Mesothelial cell of epicardium (in vitro differentiated cells): ENCODE data around the gene RAB5IF. TPM values are rescaled to one million over a fixed set of nuclear protein-coding genes. Genes with fewer than 3 reads are reported as not detected.

Experiments
- DNase-seq, 2 experiments: peaks; one replicate each; pipeline ENCODE4 v3.0.0; 2021; ENCODE audit warnings: low spot score in 2 of 2; ENCODE audit not compliant: unreplicated experiment in 2 of 2
- H3K27ac Mint-ChIP-seq: 2 replicates; pipeline ENCODE4 v1.8.0; 2021; ENCODE audit warnings: mixed read lengths
- H3K27me3 Mint-ChIP-seq: 2 replicates; pipeline ENCODE4 v1.8.0; 2021; ENCODE audit warnings: low read depth, mixed read lengths
- H3K36me3 Mint-ChIP-seq: 2 replicates; pipeline ENCODE4 v1.8.0; 2021; ENCODE audit warnings: mixed read lengths
- H3K4me1 Mint-ChIP-seq: 2 replicates; pipeline ENCODE4 v1.8.0; 2021; ENCODE audit warnings: mixed read lengths
- H3K4me3 Mint-ChIP-seq: 2 replicates; pipeline ENCODE4 v1.8.0; 2021; ENCODE audit warnings: mild to moderate bottlenecking, moderate library complexity, mixed read lengths
- H3K9me3 Mint-ChIP-seq: 2 replicates; pipeline ENCODE4 v1.8.0; 2021; ENCODE audit warnings: mixed read lengths
- CTCF ChIP-seq: fragments of 200-600 bp; sonication (generic); IDR thresholded peaks from one replicate; pipeline ENCODE4 v1.5.0; 2021; ENCODE audit warnings: antibody characterized with exemption; ENCODE audit not compliant: unreplicated experiment
- total RNA-seq: library from RNA; stranded (reverse); gene quantifications from 3 replicates; pipeline ENCODE4 v1.2.1, GENCODE V29; 2021

Gene RAB5IF
- total RNA-seq, 1 donor from 2014 or later: 40.0 TPM

- Mint-ChIP-seq H3K4me3 (no peak overlapping the region), H3K4me1 (peaks cover 7% of the 10 kb centered on the region), H3K36me3 (peaks cover 29% of the 10 kb centered on the region), H3K27me3 (no peaks in the 10 kb centered on the region), H3K9me3 (no peaks in the 10 kb centered on the region), H3K27ac (peak overlapping the region; percentile 57)
- DNase-seq: no peak
- TF ChIP-seq CTCF: no peak
These were observed 13.5 kb upstream of the RAB5IF start for GRCh38 chr20:36591854-36592641.

DNA sequence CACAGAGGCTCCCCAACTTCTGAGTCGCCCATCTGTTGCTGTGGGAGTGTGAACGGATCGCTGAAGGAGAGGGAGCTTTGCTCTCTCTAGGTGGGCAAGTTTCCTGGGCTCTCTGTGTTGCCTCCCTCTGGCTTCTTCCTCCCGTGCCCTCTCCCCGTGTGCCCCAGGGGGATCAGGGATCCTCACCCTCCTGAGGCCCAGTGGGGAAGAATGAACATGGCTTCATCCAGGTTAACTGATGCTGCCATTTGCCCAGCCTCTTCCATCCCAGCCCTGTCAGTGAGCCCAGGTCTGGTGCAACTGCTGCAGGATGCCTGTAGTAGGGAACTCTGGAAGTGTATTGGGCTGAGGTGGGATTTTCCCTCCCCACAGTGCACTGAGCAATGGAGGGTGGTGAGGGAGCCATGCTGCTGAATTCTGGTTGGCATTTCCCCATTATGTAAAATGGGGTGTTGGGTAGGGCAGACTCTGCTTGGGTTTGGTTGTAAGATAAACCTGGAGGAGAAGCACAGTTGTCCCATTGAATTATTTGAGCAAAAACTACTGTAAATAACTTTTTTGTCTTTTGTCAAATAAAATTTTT lies 12.1 kb upstream of the RAB5IF start:
- Mint-ChIP-seq H3K27me3 (no peaks in the 10 kb centered on the region), H3K4me1 (peaks cover 9% of the 10 kb centered on the region), H3K9me3 (no peaks in the 10 kb centered on the region), H3K27ac (peak overlapping the region; percentile 59), H3K36me3 (peaks cover 26% of the 10 kb centered on the region), H3K4me3 (no peak overlapping the region)
- no peak for TF ChIP-seq CTCF
- DNase-seq: no peak

DNA sequence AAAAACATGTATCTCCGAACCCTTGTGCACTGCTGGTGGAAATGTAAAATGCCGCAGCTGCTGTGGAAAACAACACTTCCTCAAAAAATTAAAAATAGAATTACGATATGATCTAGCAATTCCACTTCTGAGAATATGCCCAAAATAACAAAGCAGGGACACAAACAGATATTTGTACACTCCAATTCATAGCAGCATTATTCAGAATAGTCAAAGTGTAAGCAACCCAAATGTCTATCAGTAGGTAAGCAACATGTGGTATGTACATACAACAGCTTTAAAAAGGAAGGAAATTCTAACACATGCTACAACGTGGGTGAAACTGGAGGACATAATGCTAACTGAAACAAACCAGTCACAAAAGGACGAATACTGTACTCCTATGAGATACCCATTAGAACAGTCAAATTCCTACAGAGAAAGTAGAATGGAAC lies 5.7 kb upstream of the RAB5IF start:
- Mint-ChIP-seq H3K27me3 (no peaks in the 10 kb centered on the region), H3K4me1 (peaks cover 9% of the 10 kb centered on the region), H3K9me3 (no peaks in the 10 kb centered on the region), H3K27ac (no peak overlapping the region), H3K4me3 (no peak overlapping the region), H3K36me3 (peaks cover 3% of the 10 kb centered on the region)
- no peak for TF ChIP-seq CTCF
- DNase-seq: no peak

- H3K4me1 Mint-ChIP-seq: peaks cover 16% of the 10 kb centered on the region
- no peak for TF ChIP-seq CTCF
- H3K36me3 Mint-ChIP-seq: no peaks in the 10 kb centered on the region
- H3K4me3 Mint-ChIP-seq: no peak overlapping the region
- H3K9me3 Mint-ChIP-seq: no peaks in the 10 kb centered on the region
- H3K27ac Mint-ChIP-seq: no peak overlapping the region
- peaks cover 2% of the 10 kb centered on the region for H3K27me3 Mint-ChIP-seq
- DNase-seq: no peak
These were observed 4.0 kb upstream of the RAB5IF start for GRCh38 chr20:36601540-36601939.

GRCh38 chr20:36604952-36605398 lies 604 bp upstream of the RAB5IF start:
- peak overlapping the region; percentile 93 for H3K27ac Mint-ChIP-seq
- H3K36me3 Mint-ChIP-seq: no peaks in the 10 kb centered on the region
- TF ChIP-seq CTCF: no peak
- peaks cover 16% of the 10 kb centered on the region for H3K4me1 Mint-ChIP-seq
- peak overlapping the region; percentile 98 for H3K4me3 Mint-ChIP-seq
- H3K27me3 Mint-ChIP-seq: peaks cover 2% of the 10 kb centered on the region
- no peaks in the 10 kb centered on the region for H3K9me3 Mint-ChIP-seq
- no peak for DNase-seq
